Fibroblast of lung (primary cell): Measurements from ENCODE around the gene ATRNL1.

Source experiments
- EZH2 ChIP-seq: IDR thresholded peaks from 2 replicates; pipeline ENCODE4 v1.5.1; 2012; ENCODE audit warnings: low read length, control low read depth, mild to moderate bottlenecking; ENCODE audit errors: missing control alignments
- TF ChIP-seq, protein P1 (sequence below), 2 donors: IDR thresholded peaks in 1 of 2; conservative IDR thresholded peaks in 1 of 2; 1 replicate in 1 of 2; 2 replicates in 1 of 2; pipeline ENCODE4 v1.5.1; 2011 to 2012; ENCODE audit warnings: low read length in 2 of 2, control low read depth in 1 of 2, inconsistent platforms in 1 of 2, low read depth in 1 of 2, mild to moderate bottlenecking in 1 of 2

DNA sequence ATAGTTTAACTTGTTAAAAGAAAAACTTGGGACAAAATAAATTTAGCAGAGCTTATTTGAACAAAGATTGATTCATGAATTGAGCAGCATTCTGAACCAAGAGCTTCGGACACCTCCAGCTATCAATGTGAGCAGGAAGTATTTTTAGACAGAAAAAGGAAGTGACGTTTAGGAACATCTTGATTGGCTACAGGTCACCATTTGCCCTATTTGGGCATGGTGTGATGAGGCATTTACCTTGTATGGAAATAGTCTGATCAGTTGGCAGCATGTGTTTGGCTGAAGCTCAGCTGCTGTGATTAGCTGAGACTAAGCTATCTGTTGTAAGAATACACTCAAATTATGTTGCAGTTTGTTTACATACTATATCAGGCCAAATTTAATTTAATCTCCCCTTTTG, 185.1 kb downstream of the ATRNL1 start:
- TF ChIP-seq, protein P1, sequence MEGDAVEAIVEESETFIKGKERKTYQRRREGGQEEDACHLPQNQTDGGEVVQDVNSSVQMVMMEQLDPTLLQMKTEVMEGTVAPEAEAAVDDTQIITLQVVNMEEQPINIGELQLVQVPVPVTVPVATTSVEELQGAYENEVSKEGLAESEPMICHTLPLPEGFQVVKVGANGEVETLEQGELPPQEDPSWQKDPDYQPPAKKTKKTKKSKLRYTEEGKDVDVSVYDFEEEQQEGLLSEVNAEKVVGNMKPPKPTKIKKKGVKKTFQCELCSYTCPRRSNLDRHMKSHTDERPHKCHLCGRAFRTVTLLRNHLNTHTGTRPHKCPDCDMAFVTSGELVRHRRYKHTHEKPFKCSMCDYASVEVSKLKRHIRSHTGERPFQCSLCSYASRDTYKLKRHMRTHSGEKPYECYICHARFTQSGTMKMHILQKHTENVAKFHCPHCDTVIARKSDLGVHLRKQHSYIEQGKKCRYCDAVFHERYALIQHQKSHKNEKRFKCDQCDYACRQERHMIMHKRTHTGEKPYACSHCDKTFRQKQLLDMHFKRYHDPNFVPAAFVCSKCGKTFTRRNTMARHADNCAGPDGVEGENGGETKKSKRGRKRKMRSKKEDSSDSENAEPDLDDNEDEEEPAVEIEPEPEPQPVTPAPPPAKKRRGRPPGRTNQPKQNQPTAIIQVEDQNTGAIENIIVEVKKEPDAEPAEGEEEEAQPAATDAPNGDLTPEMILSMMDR (conservative IDR thresholded peaks at IDR 0.05 in 1 of 2, IDR thresholded peaks at IDR 0.05 in 1 of 2; ENCODE audit: low read depth in 1 of 2, low read length in 2 of 2), result no peak
- TF ChIP-seq EZH2, result no peak
